Subcutaneous adipose tissue (tissue), 4 donors: Measurements from ENCODE around the gene MPV17L. TPM values are rescaled to one million over a fixed set of nuclear protein-coding genes. Genes with fewer than 3 reads are reported as not detected.

Experiments
- total RNA-seq, 4 donors: library from RNA; depleted of rRNA; stranded (reverse); fragments of >200 nt; gene quantifications; one replicate each; pipeline ENCODE4 v1.1.0, GENCODE V29; 2016
- TF ChIP-seq, protein P1 (sequence below): fragments of 450-650 bp; IDR thresholded peaks from one replicate; pipeline ENCODE4 v1.5.1; 2016; ENCODE audit warnings: low read depth, mild to moderate bottlenecking, control low read depth, antibody characterized with exemption, moderate library complexity

Gene MPV17L
- total RNA-seq, 4 donors from 2014 or later = 6.2 to 20.0 (median 18.3) TPM

DNA sequence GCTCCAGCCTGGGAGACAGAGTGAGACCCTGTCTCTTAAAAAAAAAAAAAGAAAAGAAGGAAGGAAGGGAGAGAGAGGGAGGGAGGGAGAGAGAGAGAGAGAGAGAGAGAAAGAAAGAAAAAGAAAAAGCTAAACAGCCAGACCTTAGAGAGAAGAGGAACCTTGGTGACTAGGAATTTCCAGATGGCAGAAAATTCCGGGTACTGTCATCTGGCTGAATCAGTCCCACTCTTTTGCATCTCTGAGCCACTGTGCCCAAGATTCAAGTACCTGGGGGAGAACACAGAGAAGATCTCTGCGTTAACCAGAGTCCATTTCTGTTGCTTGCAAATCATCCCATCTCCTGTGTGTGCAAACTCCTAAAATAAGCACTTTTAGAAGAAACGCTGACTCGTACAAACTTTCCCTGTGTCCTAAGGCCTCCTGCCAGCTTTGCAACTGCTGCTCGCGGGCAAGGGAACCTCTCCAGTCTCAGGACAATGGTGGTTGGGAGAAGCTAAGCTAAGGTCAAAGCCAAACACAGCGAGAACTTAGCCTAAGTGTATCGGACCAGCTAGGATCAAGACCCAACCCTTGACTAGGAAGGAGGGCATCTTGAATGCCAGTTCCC lies 56.8 kb downstream of the MPV17L start:
- TF ChIP-seq, protein P1, sequence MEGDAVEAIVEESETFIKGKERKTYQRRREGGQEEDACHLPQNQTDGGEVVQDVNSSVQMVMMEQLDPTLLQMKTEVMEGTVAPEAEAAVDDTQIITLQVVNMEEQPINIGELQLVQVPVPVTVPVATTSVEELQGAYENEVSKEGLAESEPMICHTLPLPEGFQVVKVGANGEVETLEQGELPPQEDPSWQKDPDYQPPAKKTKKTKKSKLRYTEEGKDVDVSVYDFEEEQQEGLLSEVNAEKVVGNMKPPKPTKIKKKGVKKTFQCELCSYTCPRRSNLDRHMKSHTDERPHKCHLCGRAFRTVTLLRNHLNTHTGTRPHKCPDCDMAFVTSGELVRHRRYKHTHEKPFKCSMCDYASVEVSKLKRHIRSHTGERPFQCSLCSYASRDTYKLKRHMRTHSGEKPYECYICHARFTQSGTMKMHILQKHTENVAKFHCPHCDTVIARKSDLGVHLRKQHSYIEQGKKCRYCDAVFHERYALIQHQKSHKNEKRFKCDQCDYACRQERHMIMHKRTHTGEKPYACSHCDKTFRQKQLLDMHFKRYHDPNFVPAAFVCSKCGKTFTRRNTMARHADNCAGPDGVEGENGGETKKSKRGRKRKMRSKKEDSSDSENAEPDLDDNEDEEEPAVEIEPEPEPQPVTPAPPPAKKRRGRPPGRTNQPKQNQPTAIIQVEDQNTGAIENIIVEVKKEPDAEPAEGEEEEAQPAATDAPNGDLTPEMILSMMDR = no peak

- TF ChIP-seq, protein P1 = no peak
Measured at GRCh38 chr16:15457400-15457799, 61.8 kb downstream of the MPV17L start.

DNA sequence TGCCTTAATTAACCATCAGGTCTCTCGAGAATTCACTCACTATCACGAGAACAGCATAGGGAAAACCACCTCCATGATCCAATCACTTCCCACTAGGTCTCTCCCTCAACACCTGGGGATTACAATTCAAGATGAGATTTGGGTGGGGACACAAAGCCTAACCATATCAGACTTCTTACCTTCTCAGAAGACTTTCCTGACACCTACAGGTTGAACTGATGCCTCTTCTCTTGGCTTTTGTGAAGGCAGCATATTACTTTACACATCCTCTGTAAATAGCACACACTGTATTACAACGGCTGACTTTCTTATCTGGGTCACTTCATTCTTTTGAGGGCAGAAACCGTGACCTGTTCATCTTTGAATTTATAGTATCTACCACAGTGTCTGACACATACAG lies 62.4 kb downstream of the MPV17L start:
- TF ChIP-seq, protein P1 = no peak

DNA sequence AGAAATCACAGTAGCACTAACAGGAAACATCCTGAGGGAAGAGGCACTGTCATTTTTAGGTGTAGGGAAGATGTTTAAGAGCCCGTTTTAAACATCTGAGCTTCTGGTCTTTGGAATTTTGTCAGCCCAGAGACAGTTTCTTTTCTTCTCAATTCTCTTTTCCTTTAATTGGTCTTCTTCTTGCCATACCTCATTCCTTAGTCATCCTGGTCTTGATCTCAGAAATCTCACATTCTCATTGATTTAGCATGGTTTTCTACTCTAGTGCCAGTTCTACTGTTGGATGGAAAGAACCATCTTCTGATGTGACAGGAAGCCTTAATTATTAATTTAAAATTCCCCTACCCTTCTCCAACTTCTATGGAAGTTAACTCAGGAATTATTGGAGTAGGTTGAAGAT lies 64.2 kb downstream of the MPV17L start:
- TF ChIP-seq, protein P1 = no peak

GRCh38 chr16:15460601-15461000 lies 65.0 kb downstream of the MPV17L start:
- TF ChIP-seq, protein P1 = no peak

DNA sequence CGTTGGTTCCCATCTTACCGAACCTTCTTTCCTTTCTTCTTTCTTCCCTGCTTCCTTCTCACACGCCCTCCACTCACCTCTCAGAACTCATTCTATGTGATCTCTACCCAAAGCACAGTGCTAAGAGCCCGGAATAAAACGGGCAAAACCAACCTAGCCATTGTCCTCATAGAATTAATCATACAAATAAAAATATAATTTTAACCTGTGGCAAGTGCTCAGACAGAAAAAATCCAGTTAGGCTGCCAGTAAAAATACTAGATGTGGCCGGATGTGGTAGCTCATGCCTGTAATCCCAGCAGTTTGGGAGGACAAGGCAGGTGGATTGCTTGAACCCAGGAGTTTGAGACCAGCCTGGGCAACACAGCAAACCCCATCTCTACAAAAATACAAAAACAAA lies 65.8 kb downstream of the MPV17L start:
- TF ChIP-seq, protein P1 = no peak

Other genes with a start within 250 kb of the MPV17L start
- gene NPIPA5, start 17.5 kb upstream of the MPV17L start, total RNA-seq = 10 to 100 TPM in 3 of 4 donors, 1 to 10 TPM in 1; 1.0 to 21.6 (median 17.1) TPM
- gene BMERB1, start 38.8 kb downstream of the MPV17L start, total RNA-seq = 10 to 100 TPM; 21.8 to 72.2 (median 34.9) TPM
- gene MARF1, start 247.4 kb downstream of the MPV17L start, total RNA-seq = 10 to 100 TPM; 45.6 to 57.1 (median 50.9) TPM